ENCODE data around the gene HDHD2.

Gene HDHD2

GRCh38 chr18:47146206-47146605, 4.1 kb downstream of the HDHD2 start:
- no peak for DNase-seq (ENCODE audit: low spot score)

- no peak for DNase-seq (ENCODE audit: low spot score)
These were observed 6.3 kb downstream of the HDHD2 start for GRCh38 chr18:47143899-47144485.

- no peak for DNase-seq (ENCODE audit: low spot score)
These were observed 7.1 kb downstream of the HDHD2 start for GRCh38 chr18:47143153-47143552.

- DNase-seq (ENCODE audit: low spot score), result no peak
These were observed 9.0 kb downstream of the HDHD2 start for GRCh38 chr18:47141289-47141688.

- DNase-seq (ENCODE audit: low spot score), result no peak
These were observed 29.2 kb downstream of the HDHD2 start for GRCh38 chr18:47121146-47121545.

GRCh38 chr18:47120428-47120827, 29.9 kb downstream of the HDHD2 start:
- DNase-seq (ENCODE audit: low spot score), result no peak

GRCh38 chr18:47118981-47119380, 31.3 kb downstream of the HDHD2 start:
- DNase-seq (ENCODE audit: low spot score), result no peak

- DNase-seq (ENCODE audit: low spot score), result no peak
These were observed 35.1 kb downstream of the HDHD2 start for GRCh38 chr18:47115205-47115604.

- DNase-seq (ENCODE audit: low spot score), result no peak
These were observed 36.3 kb downstream of the HDHD2 start for GRCh38 chr18:47113796-47114540.

- DNase-seq (ENCODE audit: low spot score), result no peak
These were observed 39.6 kb downstream of the HDHD2 start for GRCh38 chr18:47110492-47111274.

GRCh38 chr18:47109720-47110119, 40.6 kb downstream of the HDHD2 start:
- no peak for DNase-seq (ENCODE audit: low spot score)

- DNase-seq (ENCODE audit: low spot score), result no peak
These were observed 41.3 kb downstream of the HDHD2 start for GRCh38 chr18:47108998-47109405.

GRCh38 chr18:47108373-47108772, 41.9 kb downstream of the HDHD2 start:
- DNase-seq (ENCODE audit: low spot score), result no peak

GRCh38 chr18:47100212-47100831, 50.0 kb downstream of the HDHD2 start:
- peak; percentile 53 for DNase-seq (ENCODE audit: low spot score)

GRCh38 chr18:47095810-47096209, 54.5 kb downstream of the HDHD2 start:
- DNase-seq (ENCODE audit: low spot score), result no peak

- DNase-seq (ENCODE audit: low spot score), result no peak
These were observed 62.6 kb downstream of the HDHD2 start for GRCh38 chr18:47087676-47088075.

- no peak for DNase-seq (ENCODE audit: low spot score)
These were observed 68.7 kb downstream of the HDHD2 start for GRCh38 chr18:47081578-47081977.

GRCh38 chr18:47080872-47081271, 69.4 kb downstream of the HDHD2 start:
- DNase-seq (ENCODE audit: low spot score), result no peak

GRCh38 chr18:47077111-47077510, 73.2 kb downstream of the HDHD2 start:
- DNase-seq (ENCODE audit: low spot score), result no peak

- DNase-seq (ENCODE audit: low spot score), result no peak
These were observed 75.0 kb downstream of the HDHD2 start for GRCh38 chr18:47075098-47075883.

GRCh38 chr18:47067648-47068047, 82.7 kb downstream of the HDHD2 start:
- DNase-seq (ENCODE audit: low spot score), result no peak

GRCh38 chr18:47063096-47063495, 87.2 kb downstream of the HDHD2 start:
- no peak for DNase-seq (ENCODE audit: low spot score)
